CD4-positive, alpha-beta T cell treated with Interferon alpha-2 for 1 hour (primary cell): ENCODE data around the gene CATSPERZ.

Experiments used
- DNase-seq, 2 donors: peaks; one replicate each; pipeline ENCODE4 v3.0.0-alpha.2; 2020 to 2022

The CATSPERZ gene

GRCh38 chr11:64342869-64343745, 42.9 kb downstream of the CATSPERZ start:
- DNase-seq: no peak

GRCh38 chr11:64343767-64344559, 43.8 kb downstream of the CATSPERZ start:
- DNase-seq: no peak

GRCh38 chr11:64344787-64345186, 44.6 kb downstream of the CATSPERZ start:
- no peak for DNase-seq

GRCh38 chr11:64347193-64347867, 47.2 kb downstream of the CATSPERZ start:
- DNase-seq: no peak

GRCh38 chr11:64348383-64349024, 48.3 kb downstream of the CATSPERZ start:
- no peak for DNase-seq

GRCh38 chr11:64349025-64349387, 48.8 kb downstream of the CATSPERZ start:
- DNase-seq: no peak

GRCh38 chr11:64349404-64349803, 49.2 kb downstream of the CATSPERZ start:
- DNase-seq: no peak

DNA sequence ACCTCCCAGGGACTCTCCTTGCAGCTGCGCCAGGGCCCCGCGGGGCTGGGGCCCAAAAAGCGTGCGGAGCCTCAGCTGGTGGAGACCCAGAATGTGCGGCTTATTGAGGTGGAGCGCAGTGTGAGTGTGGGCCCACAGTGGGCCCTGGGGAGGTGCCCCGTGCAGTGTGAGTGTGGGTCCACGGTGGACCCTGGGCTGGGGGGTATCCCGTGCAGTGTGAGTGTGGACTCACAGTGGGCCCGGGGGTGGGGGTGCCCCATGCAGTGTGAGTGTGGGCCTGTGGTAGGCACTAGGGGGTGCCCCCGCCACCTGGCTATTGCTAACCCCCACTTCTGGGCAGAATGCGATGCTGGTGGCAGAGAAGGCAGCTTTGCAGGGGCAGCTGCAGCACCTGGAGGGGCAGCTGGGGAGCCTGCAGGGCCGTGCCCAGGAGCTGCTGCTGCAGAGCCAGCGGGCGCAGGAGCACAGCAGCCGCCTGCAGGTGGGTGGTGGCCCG, 51.0 kb downstream of the CATSPERZ start:
- DNase-seq: no peak

DNA sequence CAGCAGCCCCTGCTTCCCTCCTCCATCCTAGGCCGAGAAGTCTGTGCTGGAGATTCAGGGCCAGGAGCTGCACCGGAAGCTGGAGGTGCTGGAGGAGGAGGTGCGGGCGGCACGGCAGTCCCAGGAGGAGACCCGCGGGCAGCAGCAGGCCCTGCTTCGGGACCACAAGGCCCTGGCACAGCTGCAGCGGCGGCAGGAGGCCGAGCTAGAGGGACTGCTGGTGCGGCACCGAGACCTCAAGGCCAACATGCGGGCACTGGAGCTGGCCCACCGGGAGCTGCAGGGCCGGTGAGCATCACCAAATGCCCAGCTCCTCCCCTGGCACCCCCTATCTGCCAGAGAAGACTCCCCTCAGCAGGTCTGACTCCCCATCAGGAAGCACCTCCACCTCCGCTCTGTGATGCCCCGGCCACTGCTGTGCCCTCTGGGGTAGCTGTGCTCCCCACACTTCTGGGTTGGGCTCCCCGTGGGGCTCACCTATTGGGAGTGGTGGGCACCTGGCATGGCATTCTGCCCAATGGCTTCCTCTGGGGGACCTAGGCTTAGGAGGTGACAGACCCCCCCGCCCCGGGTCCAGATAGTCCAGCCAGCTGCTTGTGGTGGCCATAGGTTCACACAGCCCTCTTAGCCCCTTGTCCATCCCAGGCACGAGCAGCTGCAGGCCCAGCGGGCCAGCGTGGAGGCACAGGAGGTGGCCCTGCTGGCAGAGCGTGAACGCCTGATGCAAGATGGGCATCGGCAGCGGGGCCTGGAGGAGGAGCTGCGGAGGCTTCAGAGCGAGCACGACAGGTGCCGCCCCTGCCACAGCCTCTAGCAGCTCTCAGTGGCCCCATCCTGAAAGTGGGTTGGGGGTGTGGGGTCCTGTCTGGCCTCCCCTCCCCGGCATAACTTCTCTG, 52.2 kb downstream of the CATSPERZ start:
- DNase-seq: no peak

GRCh38 chr11:64352995-64353714, 53.0 kb downstream of the CATSPERZ start:
- DNase-seq: no peak

DNA sequence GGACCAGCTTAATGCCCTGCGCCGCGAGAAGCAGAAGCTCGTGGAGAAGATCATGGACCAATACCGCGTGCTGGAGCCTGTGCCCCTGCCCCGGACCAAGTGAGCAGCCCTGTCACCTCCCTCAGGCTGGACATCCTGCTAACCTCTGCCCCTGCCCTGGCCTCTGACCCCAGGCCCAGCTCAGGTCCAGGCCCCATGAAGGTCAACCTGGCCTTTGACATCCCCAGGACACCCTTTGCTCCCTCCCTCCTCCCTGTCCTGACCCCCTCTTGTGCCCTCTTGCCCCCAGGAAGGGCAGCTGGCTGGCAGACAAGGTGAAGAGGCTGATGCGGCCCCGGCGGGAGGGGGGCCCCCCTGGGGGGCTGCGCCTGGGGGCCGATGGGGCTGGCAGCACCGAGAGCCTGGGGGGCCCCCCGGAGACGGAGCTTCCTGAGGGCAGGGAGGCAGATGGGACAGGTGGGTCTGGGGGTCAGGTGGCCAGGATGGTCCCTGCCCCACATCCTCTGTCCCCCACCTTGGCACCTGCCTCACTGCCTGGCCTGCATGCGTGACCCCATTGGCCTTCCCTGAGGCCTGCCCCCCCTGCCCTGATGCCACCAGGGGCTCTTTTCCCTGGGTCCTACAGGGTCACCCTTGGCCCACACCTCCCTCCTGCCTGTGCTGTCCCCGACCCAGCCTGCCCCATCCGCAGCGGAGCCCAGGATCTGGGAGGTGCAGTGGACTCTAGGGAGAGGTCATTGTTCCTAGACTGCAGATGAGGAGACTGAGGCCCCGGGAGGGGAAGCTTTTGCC, 53.8 kb downstream of the CATSPERZ start:
- no peak for DNase-seq
